ENCODE measurements around the gene EBLN1. TPM values are rescaled to one million over a fixed set of nuclear protein-coding genes. Genes with fewer than 3 reads are reported as not detected.

Gene EBLN1
- total RNA-seq (not detected), total RNA-seq (0 to 0.08 (median 0) reads per million in 29 experiments)
- total RNA-seq (2013), result not detected

- H3K27me3 Mint-ChIP-seq, result peaks cover 0 to 10% of the 10 kb centered on the region in 2 donors
- DNase-seq (no peak), ATAC-seq (replicated peaks in 1 of 4) (no peak)
- no peaks in the 10 kb centered on the region for H3K36me3 Mint-ChIP-seq
- H3K27me3 ChIP-seq (replicated peaks in 1 of 2; ENCODE audit: control insufficient read depth in 2 of 2, extremely low read depth in 1 of 2, insufficient read depth in 2 of 2, low read length in 1 of 2), result no peaks in the 10 kb centered on the region
- H3K4me3 Mint-ChIP-seq, result no peak within 1 kb of the TSS
- H3K4me1 Mint-ChIP-seq, result peaks cover 1 to 6% (median 3%) of the 10 kb centered on the region in 3 donors
- no peak within 1 kb of the TSS for H3K27ac ChIP-seq (ENCODE audit: low read length)
- no peaks in the 10 kb centered on the region for H3K36me3 ChIP-seq (ENCODE audit: control insufficient read depth in 2 of 2, extremely low read depth in 1 of 2, insufficient read depth in 1 of 2, low read length in 1 of 2)
- no peak within 1 kb of the TSS for H3K27ac Mint-ChIP-seq
- no peaks in the 10 kb centered on the region for H3K4me1 ChIP-seq (ENCODE audit: control insufficient read depth in 1 of 2, extremely low read depth in 1 of 2, insufficient read depth in 2 of 2, low read length in 2 of 2)
- ChIA-PET POLR2A (no interaction called here), CTCF (no interaction called here)
- no peaks in the 10 kb centered on the region for H3K9me3 Mint-ChIP-seq
- H3K4me3 ChIP-seq (ENCODE audit: control insufficient read depth in 1 of 2, extremely low read depth in 1 of 2, low read length in 1 of 2), result no peak within 1 kb of the TSS
- 88% methylated on average over 5 of the region's 7 CpGs for WGBS (ENCODE audit: insufficient coverage)
- no peaks in the 10 kb centered on the region for H3K9me3 ChIP-seq
These were observed at the start of gene EBLN1 for GRCh38 chr10:22217842-22218241. Gene EBLN1 (minus strand): TSS chr10:22218015. CDS start chr10:22209983, 8,032 bp downstream.

- no peak overlapping the region for H3K4me3 ChIP-seq (ENCODE audit: control insufficient read depth in 1 of 2, extremely low read depth in 1 of 2, low read length in 1 of 2)
- CTCF ChIA-PET, result no interaction called here
- H3K36me3 ChIP-seq (ENCODE audit: control insufficient read depth in 2 of 2, extremely low read depth in 1 of 2, insufficient read depth in 1 of 2, low read length in 1 of 2), result no peaks in the 10 kb centered on the region
- Mint-ChIP-seq H3K27ac (no peak overlapping the region), H3K4me1 (peaks cover 0 to 4% (median 3%) of the 10 kb centered on the region in 3 donors), H3K9me3 (no peaks in the 10 kb centered on the region), H3K27me3 (peaks cover 32 to 35% of the 10 kb centered on the region in 2 donors), H3K4me3 (no peak overlapping the region), H3K36me3 (peaks cover 3% of the 10 kb centered on the region)
- POLR2A ChIA-PET, result no interaction called here
- peaks cover 0 to 22% of the 10 kb centered on the region in 2 experiments for H3K27me3 ChIP-seq (replicated peaks in 1 of 2; ENCODE audit: control insufficient read depth in 2 of 2, extremely low read depth in 1 of 2, insufficient read depth in 2 of 2, low read length in 1 of 2)
- ATAC-seq (replicated peaks in 1 of 4), result no peak
- H3K27ac ChIP-seq (ENCODE audit: low read length), result no peak overlapping the region
- WGBS (ENCODE audit: insufficient coverage), result no CpG with 5 or more reads among the region's 4 CpGs
- no peaks in the 10 kb centered on the region for H3K9me3 ChIP-seq
- DNase-seq, result no peak
- H3K4me1 ChIP-seq (ENCODE audit: control insufficient read depth in 1 of 2, extremely low read depth in 1 of 2, insufficient read depth in 2 of 2, low read length in 2 of 2), result no peaks in the 10 kb centered on the region
These were observed 48.2 kb upstream of the EBLN1 start for GRCh38 chr10:22265839-22266537.

GRCh38 chr10:22263106-22263505 is 45.3 kb upstream of the EBLN1 start:
- H3K36me3 Mint-ChIP-seq, result peaks cover 3% of the 10 kb centered on the region
- 60% methylated on average over 1 of the region's 2 CpGs for WGBS (ENCODE audit: insufficient coverage)
- Histone ChIP-seq H3K27ac (ENCODE audit: low read length) (no peak overlapping the region), H3K4me1 (ENCODE audit: control insufficient read depth in 1 of 2, extremely low read depth in 1 of 2, insufficient read depth in 2 of 2, low read length in 2 of 2) (no peaks in the 10 kb centered on the region), H3K4me3 (ENCODE audit: control insufficient read depth in 1 of 2, extremely low read depth in 1 of 2, low read length in 1 of 2) (no peak overlapping the region), H3K9me3 (no peaks in the 10 kb centered on the region), H3K27me3 (replicated peaks in 1 of 2; ENCODE audit: control insufficient read depth in 2 of 2, extremely low read depth in 1 of 2, insufficient read depth in 2 of 2, low read length in 1 of 2) (peaks cover 0 to 15% of the 10 kb centered on the region in 2 experiments), H3K36me3 (ENCODE audit: control insufficient read depth in 2 of 2, extremely low read depth in 1 of 2, insufficient read depth in 1 of 2, low read length in 1 of 2) (no peaks in the 10 kb centered on the region)
- no peak overlapping the region for H3K4me3 Mint-ChIP-seq
- peaks cover 7 to 22% (median 17%) of the 10 kb centered on the region in 3 donors for H3K4me1 Mint-ChIP-seq
- no peaks in the 10 kb centered on the region for H3K9me3 Mint-ChIP-seq
- peaks cover 32 to 39% of the 10 kb centered on the region in 2 donors for H3K27me3 Mint-ChIP-seq
- DNase-seq, result no peak
- CTCF ChIA-PET, result no interaction called here
- POLR2A ChIA-PET, result interaction anchor here in 1 of 2 donors (0.6 kb wide), 1 partner anchor 9 kb away, joined by 4 read pairs; no protein-coding TSS in a partner anchor
- no peak overlapping the region for H3K27ac Mint-ChIP-seq
- no peak for ATAC-seq (replicated peaks in 1 of 4)

GRCh38 chr10:22259280-22259679 is 41.5 kb upstream of the EBLN1 start:
- no peaks in the 10 kb centered on the region for H3K9me3 ChIP-seq
- no peaks in the 10 kb centered on the region for H3K4me1 ChIP-seq (ENCODE audit: control insufficient read depth in 1 of 2, extremely low read depth in 1 of 2, insufficient read depth in 2 of 2, low read length in 2 of 2)
- Mint-ChIP-seq H3K9me3 (no peaks in the 10 kb centered on the region), H3K36me3 (peaks cover 3% of the 10 kb centered on the region), H3K27me3 (peaks cover 18 to 20% of the 10 kb centered on the region in 2 donors), H3K4me3 (no peak overlapping the region), H3K4me1 (peaks cover 7 to 33% (median 30%) of the 10 kb centered on the region in 3 donors), H3K27ac (peak overlapping the region in 1 of 2 donors; percentile 40)
- ATAC-seq (replicated peaks in 1 of 4) (peak in 3 of 4 experiments; percentile 60 to 70 (median 64)), DNase-seq (peak in 4 of 35 experiments; percentile 1 to 38 (median 8))
- H3K4me3 ChIP-seq (ENCODE audit: control insufficient read depth in 1 of 2, extremely low read depth in 1 of 2, low read length in 1 of 2), result no peak overlapping the region
- peaks cover 0 to 7% of the 10 kb centered on the region in 2 experiments for H3K27me3 ChIP-seq (replicated peaks in 1 of 2; ENCODE audit: control insufficient read depth in 2 of 2, extremely low read depth in 1 of 2, insufficient read depth in 2 of 2, low read length in 1 of 2)
- WGBS (ENCODE audit: insufficient coverage), result 83% methylated on average over 1 of the region's 3 CpGs
- no peak overlapping the region for H3K27ac ChIP-seq (ENCODE audit: low read length)
- CTCF ChIA-PET, result interaction anchor here in 1 of 2 donors (0.9 to 1.3 kb wide), 4 partner anchors 31 to 729 kb away, joined by 3 read pairs; no protein-coding TSS in a partner anchor
- H3K36me3 ChIP-seq (ENCODE audit: control insufficient read depth in 2 of 2, extremely low read depth in 1 of 2, insufficient read depth in 1 of 2, low read length in 1 of 2), result no peaks in the 10 kb centered on the region
- POLR2A ChIA-PET, result interaction anchor here in 1 of 2 donors (0.6 kb wide), 1 partner anchor 47 kb away, joined by 7 read pairs; no protein-coding TSS in a partner anchor

GRCh38 chr10:22258471-22258870 is 40.7 kb upstream of the EBLN1 start:
- no peaks in the 10 kb centered on the region for H3K9me3 ChIP-seq
- Mint-ChIP-seq H3K36me3 (peaks cover 3% of the 10 kb centered on the region), H3K4me3 (no peak overlapping the region), H3K9me3 (no peaks in the 10 kb centered on the region), H3K27ac (no peak overlapping the region), H3K4me1 (peaks cover 7 to 37% (median 35%) of the 10 kb centered on the region in 3 donors), H3K27me3 (peaks cover 15 to 22% of the 10 kb centered on the region in 2 donors)
- CTCF ChIA-PET, result interaction anchor here in 1 of 2 donors (0.7 to 1.3 kb wide), 4 partner anchors 30 to 730 kb away, joined by 3 read pairs; no protein-coding TSS in a partner anchor
- 78% methylated on average over 1 of the region's 3 CpGs for WGBS (ENCODE audit: insufficient coverage)
- H3K36me3 ChIP-seq (ENCODE audit: control insufficient read depth in 2 of 2, extremely low read depth in 1 of 2, insufficient read depth in 1 of 2, low read length in 1 of 2), result no peaks in the 10 kb centered on the region
- DNase-seq (no peak), ATAC-seq (replicated peaks in 1 of 4) (no peak)
- H3K27me3 ChIP-seq (replicated peaks in 1 of 2; ENCODE audit: control insufficient read depth in 2 of 2, extremely low read depth in 1 of 2, insufficient read depth in 2 of 2, low read length in 1 of 2), result peaks cover 0 to 6% of the 10 kb centered on the region in 2 experiments
- POLR2A ChIA-PET, result interaction anchor here in 1 of 2 donors (0.6 to 0.7 kb wide), 2 partner anchors 67 to 213 kb away, joined by 5 to 6 read pairs; no protein-coding TSS in a partner anchor
- no peak overlapping the region for H3K27ac ChIP-seq (ENCODE audit: low read length)
- peaks cover 0 to 2% of the 10 kb centered on the region in 2 experiments for H3K4me1 ChIP-seq (ENCODE audit: control insufficient read depth in 1 of 2, extremely low read depth in 1 of 2, insufficient read depth in 2 of 2, low read length in 2 of 2)
- H3K4me3 ChIP-seq (ENCODE audit: control insufficient read depth in 1 of 2, extremely low read depth in 1 of 2, low read length in 1 of 2), result no peak overlapping the region

- Histone ChIP-seq H3K4me1 (ENCODE audit: control insufficient read depth in 1 of 2, extremely low read depth in 1 of 2, insufficient read depth in 2 of 2, low read length in 2 of 2) (peaks cover 2 to 13% of the 10 kb centered on the region in 2 experiments), H3K27ac (ENCODE audit: low read length) (peak overlapping the region; percentile 98), H3K9me3 (no peaks in the 10 kb centered on the region), H3K36me3 (ENCODE audit: control insufficient read depth in 2 of 2, extremely low read depth in 1 of 2, insufficient read depth in 1 of 2, low read length in 1 of 2) (no peaks in the 10 kb centered on the region), H3K4me3 (ENCODE audit: control insufficient read depth in 1 of 2, extremely low read depth in 1 of 2, low read length in 1 of 2) (peak overlapping the region; percentile 63 to 83), H3K27me3 (replicated peaks in 1 of 2; ENCODE audit: control insufficient read depth in 2 of 2, extremely low read depth in 1 of 2, insufficient read depth in 2 of 2, low read length in 1 of 2) (peaks cover 0 to 18% of the 10 kb centered on the region in 2 experiments)
- Mint-ChIP-seq H3K4me1 (peaks cover 14 to 42% (median 35%) of the 10 kb centered on the region in 3 donors), H3K27me3 (peaks cover 7 to 12% of the 10 kb centered on the region in 2 donors), H3K36me3 (no peaks in the 10 kb centered on the region), H3K27ac (peak overlapping the region; percentile 96 to 97), H3K9me3 (no peaks in the 10 kb centered on the region), H3K4me3 (peak overlapping the region; percentile 87 to 97 (median 91))
- WGBS (ENCODE audit: insufficient coverage), result 21% methylated on average over 24 of the region's 24 CpGs
- ChIA-PET CTCF (interaction anchor here in 1 of 2 donors (1.1 to 1.7 kb wide), 4 partner anchors 23 to 69 kb away, joined by 3 to 7 read pairs (median 6); partner anchors contain the start of gene COMMD3), POLR2A (interaction anchor here (0.5 to 1.9 kb wide), 5 partner anchors 24 to 578 kb away, joined by 3 to 14 read pairs (median 3); no protein-coding TSS in a partner anchor)
- DNase-seq (peak in 27 of 35 experiments; percentile 14 to 64 (median 37)), ATAC-seq (replicated peaks in 1 of 4) (peak in 2 of 4 experiments; percentile 21 to 34)
These were observed 35.7 kb upstream of the EBLN1 start for GRCh38 chr10:22253580-22253882.
